HEK293 (cell line): Measurements from ENCODE around the gene IMPDH1.

ENCODE experiments used
- ATF2 ChIP-seq: fragments of 450-650 bp; formaldehyde crosslinking; IDR thresholded peaks from 2 replicates; pipeline ENCODE4 v1.5.1; 2016; ENCODE audit warnings: missing biosample characterization, missing genetic modification characterization, low read depth
- CTCF ChIP-seq: fragments of 450-650 bp; formaldehyde crosslinking; IDR thresholded peaks from 2 replicates; pipeline ENCODE4 v1.5.1; 2016; ENCODE audit warnings: missing biosample characterization, missing genetic modification characterization
- MZF1 ChIP-seq: fragments of 450-650 bp; formaldehyde crosslinking; IDR thresholded peaks from 2 replicates; pipeline ENCODE4 v1.5.1; 2017; ENCODE audit warnings: missing biosample characterization, missing genetic modification characterization, borderline replicate concordance
- ZBTB21 ChIP-seq: fragments of 450-650 bp; formaldehyde crosslinking; IDR thresholded peaks from 2 replicates; pipeline ENCODE4 v1.5.1; 2017; ENCODE audit warnings: missing biosample characterization, missing genetic modification characterization
- ZNF202 ChIP-seq: fragments of 450-650 bp; formaldehyde crosslinking; IDR thresholded peaks from 2 replicates; pipeline ENCODE4 v1.5.1; 2016; ENCODE audit warnings: missing biosample characterization, missing genetic modification characterization, borderline replicate concordance
- ZNF23 ChIP-seq: fragments of 450-650 bp; formaldehyde crosslinking; IDR thresholded peaks from 2 replicates; pipeline ENCODE4 v1.5.1; 2016; ENCODE audit warnings: missing biosample characterization, missing genetic modification characterization, borderline replicate concordance
- ZNF510 ChIP-seq: fragments of 450-650 bp; formaldehyde crosslinking; IDR thresholded peaks from 2 replicates; pipeline ENCODE4 v1.5.1; 2018; ENCODE audit warnings: mild to moderate bottlenecking, missing genetic modification characterization, missing biosample characterization; ENCODE audit not compliant: insufficient replicate concordance
- ZNF529 ChIP-seq: fragments of 450-650 bp; formaldehyde crosslinking; IDR thresholded peaks from 2 replicates; pipeline ENCODE4 v1.5.1; 2017; ENCODE audit warnings: missing genetic modification characterization, missing biosample characterization; ENCODE audit not compliant: insufficient replicate concordance
- TF ChIP-seq, protein P1 (sequence below): fragments of 450-650 bp; formaldehyde crosslinking; IDR thresholded peaks from 2 replicates; pipeline ENCODE4 v1.5.1; 2016; ENCODE audit warnings: missing biosample characterization, missing genetic modification characterization

DNA sequence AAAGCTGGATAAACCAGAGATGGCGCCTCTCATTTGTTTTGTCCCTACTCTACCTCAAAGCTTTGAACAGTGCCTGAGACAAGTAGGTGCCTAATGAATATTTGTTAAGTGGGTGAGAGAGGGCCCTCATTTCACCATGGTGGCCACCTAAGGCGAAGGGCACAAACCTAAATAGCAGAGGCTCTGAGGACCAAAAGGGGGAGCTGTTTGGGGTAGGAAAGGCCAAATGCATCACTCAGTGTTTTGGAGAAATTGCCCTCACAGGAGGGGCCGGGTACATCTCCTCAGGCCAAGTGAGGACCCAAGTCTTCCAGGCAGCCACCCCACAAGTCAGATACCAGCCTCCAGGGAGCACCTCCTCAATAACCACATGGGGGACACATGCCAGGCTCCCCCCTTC is 14.0 kb downstream of the IMPDH1 start:
- TF ChIP-seq ZNF510 (tag by site-specific recombination) = no peak
- TF ChIP-seq ZBTB21 (tag by site-specific recombination) = no peak
- TF ChIP-seq ATF2 (tag by site-specific recombination) = no peak
- TF ChIP-seq CTCF = 0 out of 2 replicates have a peak, but pooled peaks have one; percentile 25
- TF ChIP-seq ZNF529 (tag by site-specific recombination) = no peak
- TF ChIP-seq ZNF23 = no peak
- TF ChIP-seq, protein P1, sequence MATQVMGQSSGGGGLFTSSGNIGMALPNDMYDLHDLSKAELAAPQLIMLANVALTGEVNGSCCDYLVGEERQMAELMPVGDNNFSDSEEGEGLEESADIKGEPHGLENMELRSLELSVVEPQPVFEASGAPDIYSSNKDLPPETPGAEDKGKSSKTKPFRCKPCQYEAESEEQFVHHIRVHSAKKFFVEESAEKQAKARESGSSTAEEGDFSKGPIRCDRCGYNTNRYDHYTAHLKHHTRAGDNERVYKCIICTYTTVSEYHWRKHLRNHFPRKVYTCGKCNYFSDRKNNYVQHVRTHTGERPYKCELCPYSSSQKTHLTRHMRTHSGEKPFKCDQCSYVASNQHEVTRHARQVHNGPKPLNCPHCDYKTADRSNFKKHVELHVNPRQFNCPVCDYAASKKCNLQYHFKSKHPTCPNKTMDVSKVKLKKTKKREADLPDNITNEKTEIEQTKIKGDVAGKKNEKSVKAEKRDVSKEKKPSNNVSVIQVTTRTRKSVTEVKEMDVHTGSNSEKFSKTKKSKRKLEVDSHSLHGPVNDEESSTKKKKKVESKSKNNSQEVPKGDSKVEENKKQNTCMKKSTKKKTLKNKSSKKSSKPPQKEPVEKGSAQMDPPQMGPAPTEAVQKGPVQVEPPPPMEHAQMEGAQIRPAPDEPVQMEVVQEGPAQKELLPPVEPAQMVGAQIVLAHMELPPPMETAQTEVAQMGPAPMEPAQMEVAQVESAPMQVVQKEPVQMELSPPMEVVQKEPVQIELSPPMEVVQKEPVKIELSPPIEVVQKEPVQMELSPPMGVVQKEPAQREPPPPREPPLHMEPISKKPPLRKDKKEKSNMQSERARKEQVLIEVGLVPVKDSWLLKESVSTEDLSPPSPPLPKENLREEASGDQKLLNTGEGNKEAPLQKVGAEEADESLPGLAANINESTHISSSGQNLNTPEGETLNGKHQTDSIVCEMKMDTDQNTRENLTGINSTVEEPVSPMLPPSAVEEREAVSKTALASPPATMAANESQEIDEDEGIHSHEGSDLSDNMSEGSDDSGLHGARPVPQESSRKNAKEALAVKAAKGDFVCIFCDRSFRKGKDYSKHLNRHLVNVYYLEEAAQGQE (tag by site-specific recombination) = no peak
- TF ChIP-seq MZF1 = no peak
- no peak for TF ChIP-seq ZNF202 (tag by site-specific recombination)
